Gastrocnemius medialis (tissue), 4 donors: Measurements from ENCODE around the gene ATRAID.

Source experiments
- CTCF ChIP-seq, 5 experiments: fragments of 450-650 bp in 3 of 5; fragments of 200-600 bp in 2 of 5; sonication (generic) in 2 of 5; IDR thresholded peaks in 4 of 5; conservative IDR thresholded peaks in 1 of 5; 1 replicate in 4 of 5; 2 replicates in 1 of 5; pipeline ENCODE4 v1.5.1; 2016 to 2019; ENCODE audit warnings: antibody characterized with exemption in 5 of 5, mild to moderate bottlenecking in 3 of 5, moderate library complexity in 3 of 5
- POLR2A ChIP-seq, 2 donors: fragments of 450-650 bp; IDR thresholded peaks; one replicate each; pipeline ENCODE4 v1.6.1; 2017; ENCODE audit warnings: antibody characterized with exemption in 2 of 2, mild to moderate bottlenecking in 2 of 2, moderate library complexity in 2 of 2

DNA sequence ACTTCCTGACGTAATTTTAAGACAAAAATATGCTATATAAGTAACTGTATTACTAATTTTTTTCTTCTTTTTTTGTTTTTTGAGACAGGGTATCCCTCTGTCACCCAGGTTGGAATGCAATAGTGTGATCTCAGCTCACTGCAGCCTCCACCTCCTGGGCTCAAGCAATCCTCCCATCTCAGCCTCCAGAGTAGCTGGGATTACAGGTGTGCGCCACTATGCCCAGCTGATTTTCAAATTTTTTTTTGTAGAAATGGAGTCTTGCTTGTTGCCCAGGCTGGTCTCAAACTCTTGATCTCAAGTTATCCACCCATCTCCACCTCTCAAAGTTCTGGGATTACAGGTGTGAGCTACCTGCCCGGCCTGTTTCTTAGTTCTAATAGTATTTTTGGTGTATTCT, 33.4 kb upstream of the ATRAID start:
- TF ChIP-seq CTCF (IDR thresholded peaks at IDR 0.05 in 4 of 5, conservative IDR thresholded peaks at IDR 0.05 in 1 of 5), result no peak
- TF ChIP-seq POLR2A (IDR thresholded peaks at IDR 0.05), result no peak
